Keratinocyte (primary cell): ENCODE data around the gene TNIK.

Experiments used
- EZH2 ChIP-seq: IDR thresholded peaks from one replicate; pipeline ENCODE4 v1.6.1; 2012; ENCODE audit warnings: inconsistent platforms, mild to moderate bottlenecking, low read length, moderate library complexity
- TF ChIP-seq, protein P1 (sequence below), 3 experiments: IDR thresholded peaks in 1 of 3; conservative IDR thresholded peaks in 1 of 3; optimal IDR thresholded peaks in 1 of 3; 2 replicates in 2 of 3; 3 replicates in 1 of 3; pipeline versions ENCODE3 to v1.5.1; 2011; ENCODE audit warnings: low read length in 3 of 3, mild to moderate bottlenecking in 3 of 3, moderate library complexity in 2 of 3, control low read depth in 1 of 3, inconsistent platforms in 1 of 3; ENCODE audit not compliant: insufficient read depth in 2 of 3; ENCODE audit errors: extremely low read depth in 1 of 3

DNA sequence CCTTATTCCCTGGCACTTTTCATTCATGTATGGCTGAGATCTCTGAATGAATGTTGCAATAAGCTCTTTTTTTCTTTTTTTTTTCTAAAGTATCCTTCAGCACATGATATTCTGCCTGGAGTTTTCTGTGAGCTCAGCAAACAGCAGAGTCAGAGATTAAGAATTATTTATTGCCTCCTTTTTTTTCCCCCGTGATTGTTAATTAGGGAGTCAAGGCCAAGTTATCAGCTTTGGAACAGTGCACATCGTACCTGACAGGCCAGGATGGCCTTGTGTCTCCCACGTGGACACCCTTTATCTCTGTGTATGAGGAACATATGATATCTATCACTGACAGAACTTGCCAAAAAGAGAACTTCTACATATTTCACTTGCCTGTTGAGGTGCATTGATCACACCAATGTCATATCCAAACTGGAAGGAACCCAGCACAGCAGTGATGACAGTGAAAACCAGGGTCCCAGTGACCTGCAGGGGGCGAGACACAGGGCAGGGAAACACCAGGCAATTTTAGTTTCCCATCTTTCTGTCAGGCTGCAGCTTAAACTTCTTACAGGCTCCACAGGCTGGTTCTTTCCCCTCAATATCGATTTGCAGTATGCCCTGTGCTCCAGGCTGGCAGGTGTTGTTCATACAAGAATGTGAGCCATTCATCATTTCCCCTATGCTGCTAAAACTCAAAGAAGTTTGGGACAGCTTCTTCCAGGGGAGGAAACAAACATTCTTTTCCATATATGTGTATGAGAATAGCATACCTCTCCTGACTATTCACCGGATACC is 441.9 kb downstream of the TNIK start:
- TF ChIP-seq, protein P1, sequence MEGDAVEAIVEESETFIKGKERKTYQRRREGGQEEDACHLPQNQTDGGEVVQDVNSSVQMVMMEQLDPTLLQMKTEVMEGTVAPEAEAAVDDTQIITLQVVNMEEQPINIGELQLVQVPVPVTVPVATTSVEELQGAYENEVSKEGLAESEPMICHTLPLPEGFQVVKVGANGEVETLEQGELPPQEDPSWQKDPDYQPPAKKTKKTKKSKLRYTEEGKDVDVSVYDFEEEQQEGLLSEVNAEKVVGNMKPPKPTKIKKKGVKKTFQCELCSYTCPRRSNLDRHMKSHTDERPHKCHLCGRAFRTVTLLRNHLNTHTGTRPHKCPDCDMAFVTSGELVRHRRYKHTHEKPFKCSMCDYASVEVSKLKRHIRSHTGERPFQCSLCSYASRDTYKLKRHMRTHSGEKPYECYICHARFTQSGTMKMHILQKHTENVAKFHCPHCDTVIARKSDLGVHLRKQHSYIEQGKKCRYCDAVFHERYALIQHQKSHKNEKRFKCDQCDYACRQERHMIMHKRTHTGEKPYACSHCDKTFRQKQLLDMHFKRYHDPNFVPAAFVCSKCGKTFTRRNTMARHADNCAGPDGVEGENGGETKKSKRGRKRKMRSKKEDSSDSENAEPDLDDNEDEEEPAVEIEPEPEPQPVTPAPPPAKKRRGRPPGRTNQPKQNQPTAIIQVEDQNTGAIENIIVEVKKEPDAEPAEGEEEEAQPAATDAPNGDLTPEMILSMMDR (optimal IDR thresholded peaks at IDR 0.05 in 1 of 3, IDR thresholded peaks at IDR 0.05 in 1 of 3, conservative IDR thresholded peaks at IDR 0.05 in 1 of 3; ENCODE audit: extremely low read depth in 1 of 3, insufficient read depth in 2 of 3, low read length in 3 of 3) = peak; percentile 37 to 51 (median 46)
- no peak for TF ChIP-seq EZH2
